K562 (cell line): ENCODE results near the gene CFHR2. TPM values are rescaled to one million over a fixed set of nuclear protein-coding genes. Genes with fewer than 3 reads are reported as not detected.

ENCODE experiments used
- ATAC-seq: fragments of 200-7000 bp; cut with Tn5 transposase; 3 replicates; pipeline ENCODE4 v1.9.1; 2020; ENCODE audit warnings: moderate library complexity
- BruUV-seq: library from RNA; stranded (reverse); fragments of 400-500 nt; replicated peaks from 2 replicates; lab custom pipeline; 2021; lab: Mats Ljungman, UMichigan
- CTCF ChIA-PET: fragments of 300-600 bp; formaldehyde crosslinking; extraction: SDS; loops from one replicate; lab custom pipeline; 2021; ENCODE audit warnings: low intra/inter-chr PET ratio; lab: Yijun Ruan, JAX
- POLR2A ChIA-PET: fragments of 300-600, 350-650 bp; sonication (Branson Sonifier 250); formaldehyde crosslinking; extraction: SDS; loops from one replicate; lab custom pipeline; 2021; ENCODE audit warnings: antibody characterized with exemption, inconsistent platforms; lab: Yijun Ruan, JAX
- DNase-seq, 4 experiments: peaks; one replicate each; pipeline versions ENCODE4 v3.0.0 to v3.0.0-alpha.2; 2011 to 2018; ENCODE audit warnings: low spot score in 3 of 4, mixed read lengths in 3 of 4; ENCODE audit errors: extremely low read depth in 1 of 4
- FAIRE-seq: peaks from 2 replicates; lab custom pipeline; 2011; peaks lifted over from hg19 to GRCh38; lab: Jason Lieb, UNC
- H2AFZ ChIP-seq: 2 replicates; pipeline ENCODE4 v1.6.0; 2011; ENCODE audit warnings: low read depth, low read length, control low read depth, inconsistent platforms
- H3K27ac ChIP-seq: fragments of 200-600 bp; 3 replicates; pipeline ENCODE4 v1.8.0; 2011; ENCODE audit warnings: low read depth, mild to moderate bottlenecking, control low read depth, inconsistent platforms, low read length, moderate library complexity, mixed read lengths; ENCODE audit errors: extremely low read depth
- H3K27me3 ChIP-seq, 2 experiments: fragments of 300-600 bp in 1 of 2; 2 replicates in 1 of 2; 3 replicates in 1 of 2; pipeline versions ENCODE4 v1.6.0 to v1.8.0; 2011; ENCODE audit warnings: inconsistent platforms in 2 of 2, low read length in 2 of 2, mild to moderate bottlenecking in 1 of 2, mixed read lengths in 1 of 2, moderate library complexity in 1 of 2; ENCODE audit not compliant: control insufficient read depth in 2 of 2, insufficient read depth in 2 of 2
- H3K36me3 ChIP-seq: fragments of 300-600 bp; 3 replicates; pipeline ENCODE4 v1.8.0; 2011; ENCODE audit warnings: mild to moderate bottlenecking, low read length, inconsistent platforms; ENCODE audit not compliant: control insufficient read depth, insufficient read depth
- H3K4me1 ChIP-seq, 2 experiments: fragments of 200-600 bp in 1 of 2; replicated peaks in 1 of 2; 2 replicates in 1 of 2; 3 replicates in 1 of 2; pipeline versions ENCODE4 v1.5.1 to v1.8.0; 2011; ENCODE audit warnings: inconsistent platforms in 2 of 2, low read length in 2 of 2, mild to moderate bottlenecking in 1 of 2, mixed read lengths in 1 of 2, moderate library complexity in 1 of 2; ENCODE audit not compliant: control insufficient read depth in 2 of 2, insufficient read depth in 2 of 2
- H3K4me2 ChIP-seq: 2 replicates; pipeline ENCODE4 v1.6.1; 2011; ENCODE audit warnings: low read length, control low read depth, inconsistent platforms, mixed read lengths; ENCODE audit not compliant: insufficient read depth
- H3K4me3 ChIP-seq: fragments of 200-600 bp; sonication (generic), shearing (Covaris generic); 2 replicates; pipeline ENCODE4 v1.5.1; 2016; ENCODE audit warnings: control low read depth, inconsistent platforms
- H3K79me2 ChIP-seq: fragments of 200-600 bp; 3 replicates; pipeline ENCODE4 v1.8.0; 2011; ENCODE audit warnings: low read length, inconsistent platforms; ENCODE audit not compliant: control insufficient read depth, insufficient read depth
- H3K9ac ChIP-seq, 2 experiments: 2 replicates each; pipeline versions ENCODE4 v1.6.0 to v1.6.1; 2011; ENCODE audit warnings: low read depth in 2 of 2, low read length in 2 of 2, control low read depth in 1 of 2, inconsistent platforms in 1 of 2, mild to moderate bottlenecking in 1 of 2, mixed read lengths in 1 of 2; ENCODE audit not compliant: insufficient read depth in 1 of 2
- H3K9me1 ChIP-seq: one replicate; pipeline ENCODE4 v1.6.0; 2011; ENCODE audit warnings: inconsistent platforms, mild to moderate bottlenecking, low read length, moderate library complexity; ENCODE audit not compliant: control insufficient read depth, insufficient read depth
- H3K9me3 ChIP-seq: replicated peaks from 2 replicates; pipeline ENCODE4 v1.5.1; 2011; ENCODE audit warnings: low read depth, low read length, inconsistent platforms; ENCODE audit not compliant: control insufficient read depth, insufficient read depth
- H4K20me1 ChIP-seq: replicated peaks from 2 replicates; pipeline ENCODE4 v1.6.1; 2011; ENCODE audit warnings: low read length, inconsistent platforms, mixed read lengths; ENCODE audit not compliant: control insufficient read depth, insufficient read depth
- NONO ChIP-seq, 2 experiments: fragments of 200-400 bp in 1 of 2; fragments of 450-650 bp in 1 of 2; formaldehyde crosslinking in 1 of 2; IDR thresholded peaks; 2 replicates each; pipeline ENCODE4 v1.6.1; 2017; ENCODE audit warnings: low read depth in 2 of 2, mild to moderate bottlenecking in 2 of 2, moderate library complexity in 2 of 2, low read length in 1 of 2
- STAG1 ChIP-seq: sonication (generic); formaldehyde crosslinking; IDR thresholded peaks from 2 replicates; pipeline ENCODE4 v1.5.0; 2020; ENCODE audit warnings: missing genetic modification reagents, borderline replicate concordance
- U2AF1 ChIP-seq: fragments of 200-400 bp; formaldehyde crosslinking; optimal IDR thresholded peaks from 2 replicates; pipeline ENCODE3; 2017; ENCODE audit warnings: mild to moderate bottlenecking, low read depth, low read length, moderate library complexity
- WGBS: fragments of 100-300 bp; shearing (Covaris generic); methylation state at CpG from one replicate; pipeline ENCODE4 v1.1.6; 2016; ENCODE audit warnings: low coverage, mixed read lengths; ENCODE audit not compliant: insufficient coverage; ENCODE audit errors: missing lambda C conversion rate; 5-methylcytosine and 5-hydroxymethylcytosine counted together
- in situ Hi-C: fragments of 300-500 bp; cut with MboI; formaldehyde crosslinking; loops from 4 replicates; pipeline ENCODE4 v1.15.0; 2018; ENCODE audit warnings: inconsistent platforms, mixed read lengths
- intact Hi-C: fragments of 100-400 bp; cut with micrococcal nuclease; formaldehyde crosslinking; loops from 2 replicates; pipeline ENCODE4 v1.14.2; 2022
- polyA plus RNA-seq, 8 experiments: library from polyadenylated mRNA; depleted of rRNA in 4 of 8; stranded (reverse) in 5 of 8; unstranded in 3 of 8; fragments of >200 nt; fragmentation: Nextera tagmentation in 2 of 8; fragmentation: Illumina TruSeq in 1 of 8; extraction: Ambion mirVana in 2 of 8; extraction: Trizol in 1 of 8; gene quantifications; 2 replicates each; pipeline versions ENCODE4 v1.2.1 to v1.2.3, GENCODE V29; 2011 to 2014; ENCODE audit warnings: inconsistent platforms in 1 of 8, missing spikeins in 1 of 8
- total RNA-seq, 7 experiments: library from RNA; depleted of rRNA in 6 of 7; stranded (reverse); fragments of >200 nt in 6 of 7; fragmentation: Illumina TruSeq in 2 of 7; extraction: Trizol in 2 of 7; gene quantifications; 2 replicates each; pipeline versions ENCODE4 v1.2.1 to v1.2.3, GENCODE V29; 2011 to 2021; ENCODE audit warnings: low replicate concordance in 1 of 7

CFHR2 gene
- total and polyA plus RNA-seq, 9 of the 15 experiments (the other 6 are each of a cell fraction or from before 2014, with no cell fraction given): not detected

GRCh38 chr1:196976278-196976677, 32.7 kb downstream of the CFHR2 start:
- Histone ChIP-seq H3K9me3 (no peaks in the 10 kb centered on the region), H3K4me3 (no peak overlapping the region), H3K79me2 (no peaks in the 10 kb centered on the region), H4K20me1 (no peaks in the 10 kb centered on the region), H2AFZ (no peak overlapping the region), H3K27ac (no peak overlapping the region), H3K4me1 (no peaks in the 10 kb centered on the region), H3K9me1 (no peaks in the 10 kb centered on the region), H3K36me3 (no peaks in the 10 kb centered on the region), H3K4me2 (no peak overlapping the region), H3K9ac (no peak overlapping the region), H3K27me3 (no peaks in the 10 kb centered on the region)
- 4% methylated on average over 4 of the region's 4 CpGs for WGBS
- TF ChIP-seq NONO (IDR thresholded peaks at IDR 0.05; ENCODE audit: low read depth in 2 of 2, low read length in 1 of 2): no peak
- ChIA-PET POLR2A (interaction anchor here (0.9 kb wide), 1 partner anchor 21 kb away, joined by 3 read pairs; no protein-coding TSS in a partner anchor), CTCF (no interaction called here)
- in situ Hi-C loops (no loop called here), intact Hi-C loops (no loop called here)
- ATAC-seq (no peak), FAIRE-seq (no peak), DNase-seq (no peak)
- BruUV-seq: no TSS peak

DNA sequence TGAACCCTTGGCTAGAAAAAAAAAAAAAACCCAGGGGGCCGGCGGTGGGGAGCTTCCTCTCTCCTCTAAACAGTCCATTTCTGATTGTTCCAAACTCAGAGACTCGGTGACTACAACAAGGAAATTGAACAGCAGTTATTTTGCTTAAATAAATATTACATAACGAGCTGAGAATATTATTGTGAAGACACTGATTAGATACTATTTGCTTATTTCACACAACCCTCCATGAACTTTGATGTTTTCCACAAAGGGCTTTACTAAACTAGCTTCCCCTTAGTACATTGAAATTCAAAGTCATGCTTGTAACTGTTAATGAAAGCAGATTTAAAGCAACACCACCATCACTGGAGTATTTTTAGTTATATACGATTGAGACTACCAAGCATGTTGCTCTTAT, 33.7 kb downstream of the CFHR2 start, which contains the start of gene CFHR5:
Gene CFHR5, plus strand, starts transcription at position 279 of the 400 bp plus-strand sequence. Its CDS starts 109 bp downstream, at position 388.
- no TSS peak for BruUV-seq
- Histone ChIP-seq H3K4me1 (no peaks in the 10 kb centered on the region), H3K9me1 (no peaks in the 10 kb centered on the region), H3K4me3 (no peak within 1 kb of the TSS), H3K79me2 (no peaks in the 10 kb centered on the region), H3K9ac (no peak within 1 kb of the TSS), H2AFZ (no peak within 1 kb of the TSS), H4K20me1 (no peaks in the 10 kb centered on the region), H3K36me3 (no peaks in the 10 kb centered on the region), H3K27ac (no peak within 1 kb of the TSS), H3K27me3 (no peaks in the 10 kb centered on the region), H3K9me3 (no peaks in the 10 kb centered on the region), H3K4me2 (no peak within 1 kb of the TSS)
- no peak for ATAC-seq
- WGBS: 1% methylated on average over 5 of the region's 5 CpGs
- POLR2A ChIA-PET: no interaction called here
- in situ Hi-C loops (no loop called here), intact Hi-C loops (no loop called here)
- CTCF ChIA-PET: no interaction called here
- no peak for FAIRE-seq
- no peak for DNase-seq
- TF ChIP-seq STAG1 (CRISPR knock-in tag) (no peak), U2AF1 (no peak)
